GM19397 (cell line): ENCODE results near the gene RNF146.
A peak's percentile ranks its signal among the peaks of the same experiment; 100 is the strongest.
"Not testable (repeated sequence)": the region's sequence is repeated elsewhere in the genome, so short reads cannot be mapped to it uniquely, and the experiment has no call there.

Experiments
- ATAC-seq: cut with Tn5 transposase; IDR thresholded peaks from one replicate; pipeline ENCODE4 v1.9.1; 2021; ENCODE audit warnings: mild to moderate bottlenecking, moderate library complexity; ENCODE audit not compliant: unreplicated experiment

Gene RNF146, protein sequence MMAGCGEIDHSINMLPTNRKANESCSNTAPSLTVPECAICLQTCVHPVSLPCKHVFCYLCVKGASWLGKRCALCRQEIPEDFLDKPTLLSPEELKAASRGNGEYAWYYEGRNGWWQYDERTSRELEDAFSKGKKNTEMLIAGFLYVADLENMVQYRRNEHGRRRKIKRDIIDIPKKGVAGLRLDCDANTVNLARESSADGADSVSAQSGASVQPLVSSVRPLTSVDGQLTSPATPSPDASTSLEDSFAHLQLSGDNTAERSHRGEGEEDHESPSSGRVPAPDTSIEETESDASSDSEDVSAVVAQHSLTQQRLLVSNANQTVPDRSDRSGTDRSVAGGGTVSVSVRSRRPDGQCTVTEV

DNA sequence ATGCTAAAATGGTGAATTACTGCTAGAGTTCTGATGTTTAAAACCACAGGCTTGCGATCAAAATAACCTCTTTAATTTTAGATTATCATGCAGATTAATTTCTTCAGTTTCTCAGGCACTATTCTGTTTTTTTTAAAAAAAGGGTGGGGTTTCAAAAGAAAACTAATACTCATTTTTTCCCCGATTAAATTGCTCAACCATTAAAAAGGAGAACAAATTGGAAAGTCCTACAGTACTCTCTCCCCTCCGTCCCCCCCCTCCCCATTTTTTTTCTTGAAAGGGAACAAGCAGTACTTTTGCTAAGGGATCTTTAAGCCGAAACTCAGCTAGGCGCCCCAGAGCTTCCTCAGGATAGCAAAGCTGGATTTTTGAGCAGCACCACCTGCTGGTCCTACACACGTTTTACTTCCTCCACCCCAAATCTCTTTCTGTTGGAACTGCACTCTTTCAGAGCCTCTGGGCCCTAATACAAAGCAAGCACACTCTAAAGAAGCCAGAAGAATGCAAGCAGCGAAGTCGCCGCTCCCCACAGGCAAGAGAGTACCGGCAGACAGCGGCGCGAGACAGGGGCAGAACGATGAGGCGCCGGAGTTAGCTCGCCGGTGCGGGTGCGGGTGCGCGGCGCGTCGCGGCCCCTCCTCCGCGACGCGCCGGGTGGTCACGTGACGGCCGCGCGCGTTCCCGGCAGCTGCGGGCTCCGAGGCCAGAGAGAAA is at the start of gene RNF146:
TSS of gene RNF146 (plus strand) at position 687 of the 714 bp plus-strand sequence. CDS start 13,475 bp downstream, outside the sequence.
- ATAC-seq: peak; percentile 88

DNA sequence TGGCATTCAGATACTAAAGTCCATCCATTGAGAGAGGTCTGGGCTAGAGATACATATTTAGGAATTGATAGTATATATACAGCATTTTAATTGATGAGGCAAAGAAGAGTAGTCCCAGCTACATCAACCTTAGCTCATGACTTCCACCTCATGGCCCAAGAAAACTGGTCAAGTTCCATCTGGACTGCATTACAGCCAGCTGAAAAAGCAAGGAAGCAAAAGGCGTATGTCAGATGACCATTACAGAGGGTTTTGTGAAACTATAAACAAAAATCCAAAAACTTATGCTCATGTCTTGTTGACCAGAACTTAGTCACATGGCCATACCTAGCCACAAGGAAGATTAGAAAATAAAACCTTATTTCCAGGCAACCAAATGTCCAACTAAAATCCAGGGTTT is 46.8 kb upstream of the RNF146 start:
- no peak for ATAC-seq

DNA sequence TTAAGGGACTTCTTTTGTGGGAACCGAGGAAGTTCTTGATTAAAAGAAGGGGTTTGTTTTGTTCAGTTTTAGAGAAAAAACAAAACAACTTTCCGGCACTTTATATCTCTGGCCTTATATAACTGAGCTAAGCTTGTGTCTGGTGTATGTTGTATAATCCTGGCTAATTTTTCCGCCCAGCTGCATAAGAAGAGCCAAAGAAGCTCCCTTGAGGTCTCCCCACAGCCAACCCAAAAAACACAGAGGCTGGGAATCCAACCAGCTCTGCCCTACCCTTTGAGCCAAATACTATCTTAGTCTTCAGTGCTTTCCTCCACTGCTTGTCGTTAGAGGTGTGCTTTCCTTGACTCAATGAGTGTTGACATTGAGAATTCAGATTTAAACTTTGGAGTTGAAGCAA is 45.5 kb upstream of the RNF146 start:
- ATAC-seq: no peak

DNA sequence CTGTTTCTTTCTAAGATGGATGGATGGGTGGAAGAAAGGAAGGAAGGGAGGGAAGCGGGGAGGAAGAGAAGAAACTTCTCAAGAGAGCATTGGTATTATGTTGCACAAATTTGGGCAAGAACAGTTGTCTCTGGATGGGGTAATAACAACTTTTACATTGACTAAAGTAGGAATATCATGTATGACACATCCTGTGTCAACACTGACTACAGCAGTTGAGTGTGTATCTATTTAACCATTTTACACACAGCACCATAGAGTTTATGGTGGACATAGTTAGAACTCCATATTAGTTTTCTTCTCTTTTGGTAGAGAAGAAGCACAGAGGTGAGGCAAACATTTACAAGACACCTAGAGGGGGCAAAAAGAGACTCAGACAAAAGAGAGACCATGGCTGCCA is 44.2 kb upstream of the RNF146 start:
- no peak for ATAC-seq

- no peak for ATAC-seq
Observed at GRCh38 chr6:127225497-127225896, 41.2 kb upstream of the RNF146 start.

GRCh38 chr6:127233819-127234218 is 32.8 kb upstream of the RNF146 start:
- not testable (repeated sequence) for ATAC-seq

DNA sequence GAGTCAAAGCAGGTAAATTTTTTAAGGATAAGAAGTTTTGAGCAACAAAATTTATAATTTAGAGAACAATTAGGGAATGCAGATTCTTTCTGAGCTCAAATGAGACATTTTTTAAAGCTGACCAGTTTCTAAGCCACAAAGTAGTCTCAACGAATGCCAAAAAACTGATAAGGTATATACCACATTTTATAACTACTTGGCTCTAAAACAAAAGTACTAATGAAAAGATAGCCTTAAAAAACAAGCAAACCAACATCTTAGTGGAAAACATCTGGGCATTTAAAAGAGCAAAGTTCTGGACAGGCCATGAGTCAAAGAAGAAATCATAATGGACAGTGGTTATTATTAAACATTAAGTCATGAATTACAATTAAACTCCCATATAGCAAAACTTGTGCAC is 23.2 kb upstream of the RNF146 start:
- no peak for ATAC-seq

GRCh38 chr6:127247114-127248096 is 19.3 kb upstream of the RNF146 start:
- no peak for ATAC-seq

DNA sequence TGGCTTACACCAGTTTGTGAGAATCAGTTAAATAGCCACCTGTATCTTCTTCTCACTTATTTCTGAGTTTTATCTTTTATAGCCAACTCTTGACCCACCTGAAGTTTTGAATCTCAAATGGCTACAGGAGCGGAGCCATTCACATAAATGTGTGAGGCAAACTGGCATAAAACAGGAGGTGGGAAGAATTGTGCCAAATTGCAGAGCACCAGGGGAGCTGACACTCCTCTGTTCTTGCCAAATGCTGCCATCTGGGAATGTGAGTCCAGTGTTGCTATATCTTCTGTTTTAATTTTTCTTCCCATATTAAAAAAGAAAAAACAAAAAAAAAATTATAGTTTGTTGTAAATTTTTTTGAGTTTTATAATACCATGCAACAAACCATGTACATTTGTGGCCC is 17.0 kb upstream of the RNF146 start:
- no peak for ATAC-seq

- no peak for ATAC-seq
Observed at GRCh38 chr6:127255286-127255685, 11.4 kb upstream of the RNF146 start.

DNA sequence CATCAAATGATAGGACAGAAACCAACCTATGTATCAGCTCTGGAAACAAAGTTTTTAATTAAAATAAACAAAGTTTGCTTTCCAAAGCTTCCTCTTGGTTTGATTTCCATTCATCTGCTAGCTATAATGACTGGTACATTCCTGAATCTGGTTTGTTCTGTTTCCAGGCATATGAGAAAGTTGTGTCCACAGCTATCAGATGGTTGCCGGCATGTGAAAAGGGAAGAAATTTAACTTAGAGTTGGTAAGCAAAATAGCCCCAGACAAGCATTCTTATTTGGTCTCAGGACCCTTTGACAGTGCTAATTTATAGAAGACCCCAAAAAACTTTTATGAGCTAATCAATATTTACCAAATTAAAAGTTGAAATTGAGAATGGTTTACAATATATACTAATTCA is 3.8 kb upstream of the RNF146 start:
- ATAC-seq: no peak

- no peak for ATAC-seq
Observed at GRCh38 chr6:127263481-127263880, 3.2 kb upstream of the RNF146 start.

DNA sequence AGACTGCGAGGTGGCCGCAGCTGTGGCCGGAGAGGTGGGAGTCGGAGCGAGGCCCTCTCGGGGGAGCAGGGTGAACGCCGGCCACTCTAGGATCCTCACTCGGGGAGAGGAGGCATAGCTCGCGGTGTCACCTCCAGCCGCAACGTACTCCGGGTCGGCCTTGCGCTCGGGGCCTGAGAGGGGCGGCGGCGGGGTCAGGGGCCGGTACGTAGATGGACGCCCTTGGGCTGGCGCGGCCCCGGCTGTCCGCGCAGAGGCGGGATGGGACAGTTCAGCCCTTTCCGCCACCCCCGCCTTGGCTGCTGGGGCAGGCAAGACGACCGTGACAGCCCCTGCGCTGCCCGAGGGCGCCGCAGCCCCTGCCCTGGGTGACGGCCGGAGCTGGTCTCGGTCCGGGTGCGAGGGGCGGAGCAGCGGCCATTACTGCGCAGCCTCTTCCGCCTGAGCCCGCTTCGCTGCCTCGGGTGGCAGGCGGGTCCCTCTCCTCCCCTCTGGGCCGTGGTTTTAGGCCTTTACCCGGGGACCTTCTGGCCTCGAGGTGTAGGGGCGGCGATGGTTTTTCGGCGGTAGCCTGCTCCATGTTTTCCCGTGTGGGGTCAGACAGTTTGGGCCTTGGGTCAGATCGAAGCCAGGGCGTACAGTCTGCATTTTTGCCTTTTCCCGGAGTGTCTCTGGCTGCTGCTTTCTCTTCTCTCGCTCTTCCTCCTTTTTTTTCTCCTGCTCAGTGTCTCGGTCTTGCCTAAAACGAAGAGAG is 405 bp downstream of the RNF146 start:
- peak; percentile 81 for ATAC-seq

- ATAC-seq: no peak
Observed at GRCh38 chr6:127267646-127268625, 1.3 kb downstream of the RNF146 start.

- ATAC-seq: no peak
Observed at GRCh38 chr6:127272576-127272975, 5.9 kb downstream of the RNF146 start.

- no peak for ATAC-seq
Observed at GRCh38 chr6:127273499-127273898, 6.8 kb downstream of the RNF146 start.

- no peak for ATAC-seq
Observed at GRCh38 chr6:127276331-127276730, 9.7 kb downstream of the RNF146 start.

GRCh38 chr6:127277878-127278843 is 11.5 kb downstream of the RNF146 start:
- no peak for ATAC-seq
